ENCODE data around the gene EMILIN2.

- TF ChIP-seq CTCF (IDR thresholded peaks at IDR 0.05; ENCODE audit: low read length) (no peak), EZH2 (IDR thresholded peaks at IDR 0.05; ENCODE audit: borderline replicate concordance, low read length) (no peak)
Observed at GRCh38 chr18:2912357-2913299, 65.8 kb downstream of the EMILIN2 start.

Data from OCI-LY1 (cell line).